ENCODE results near the gene SMDT1. TPM values are rescaled to one million over a fixed set of nuclear protein-coding genes. Genes with fewer than 3 reads are reported as not detected.
"Not testable (repeated sequence)": the region's sequence is repeated elsewhere in the genome, so short reads cannot be mapped to it uniquely, and the experiment has no call there.

SMDT1 gene
- total RNA-seq, 4 donors from 2014 or later = 9.3 to 12.7 (median 11.7) TPM

- no peak for TF ChIP-seq CTCF (IDR thresholded peaks at IDR 0.05; ENCODE audit: low read depth)
These were observed 21.7 kb downstream of the SMDT1 start for GRCh38 chr22:42101199-42101598.

- TF ChIP-seq CTCF (IDR thresholded peaks at IDR 0.05; ENCODE audit: low read depth) = no peak
These were observed 29.3 kb downstream of the SMDT1 start for GRCh38 chr22:42108848-42109247.

- TF ChIP-seq CTCF (IDR thresholded peaks at IDR 0.05; ENCODE audit: low read depth) = no peak
These were observed 32.3 kb downstream of the SMDT1 start for GRCh38 chr22:42111798-42112197.

- no peak for TF ChIP-seq CTCF (IDR thresholded peaks at IDR 0.05; ENCODE audit: low read depth)
These were observed 35.2 kb downstream of the SMDT1 start for GRCh38 chr22:42114721-42115120.

GRCh38 chr22:42116848-42117424 lies 37.4 kb downstream of the SMDT1 start:
- TF ChIP-seq CTCF (IDR thresholded peaks at IDR 0.05; ENCODE audit: low read depth) = no peak

- no peak for TF ChIP-seq CTCF (IDR thresholded peaks at IDR 0.05; ENCODE audit: low read depth)
These were observed 48.1 kb downstream of the SMDT1 start for GRCh38 chr22:42127606-42128005.

- TF ChIP-seq CTCF (IDR thresholded peaks at IDR 0.05; ENCODE audit: low read depth) = not testable (repeated sequence)
These were observed 51.3 kb downstream of the SMDT1 start, which contains the start of gene CYP2D6 for GRCh38 chr22:42130639-42131431. Gene CYP2D6 (minus strand): TSS chr22:42130810. CDS start chr22:42130791, 19 bp downstream.
